Measurements from ENCODE around the gene POLR3K.

DNA sequence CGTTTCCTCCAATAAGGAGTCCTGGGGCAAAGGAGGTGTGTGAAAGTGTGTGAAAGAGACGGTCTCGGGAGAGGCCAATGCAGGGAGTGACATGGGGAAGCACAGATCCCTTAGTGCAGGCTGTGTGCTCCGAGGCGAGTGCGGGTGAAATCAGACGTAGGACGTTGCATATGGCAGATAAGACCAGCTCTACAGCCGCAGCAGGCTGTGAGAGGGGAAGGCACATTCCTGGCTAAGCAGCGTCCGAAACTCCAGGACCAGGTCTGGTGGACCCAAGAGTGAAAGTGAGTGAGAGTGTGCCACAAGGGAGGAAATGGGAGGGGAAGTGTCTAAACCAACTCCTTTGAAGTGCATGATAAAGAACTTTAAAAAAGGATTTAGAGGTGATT, 11.3 kb downstream of the POLR3K start:
- TF ChIP-seq CTCF (IDR thresholded peaks at IDR 0.05; ENCODE audit: insufficient read depth, low read depth, low read length) = no peak
- no peak for TF ChIP-seq EZH2 (IDR thresholded peaks at IDR 0.05; ENCODE audit: insufficient read depth, low read length)
